NCI-H1436 (cell line): ENCODE results near the gene PRSS57.
"Not testable (repeated sequence)": the region's sequence is repeated elsewhere in the genome, so short reads cannot be mapped to it uniquely, and the experiment has no call there.

ENCODE experiments used
- DNase-seq: peaks from one replicate; lab custom pipeline; 2025; lab: John Stamatoyannopoulos, UW

The PRSS57 gene

GRCh38 chr19:695352-695949 is at the start of gene PRSS57:
Gene PRSS57, minus strand, starts transcription at chr19:695452. Its CDS starts 22 bp downstream, at chr19:695430.
- no peak for DNase-seq

DNA sequence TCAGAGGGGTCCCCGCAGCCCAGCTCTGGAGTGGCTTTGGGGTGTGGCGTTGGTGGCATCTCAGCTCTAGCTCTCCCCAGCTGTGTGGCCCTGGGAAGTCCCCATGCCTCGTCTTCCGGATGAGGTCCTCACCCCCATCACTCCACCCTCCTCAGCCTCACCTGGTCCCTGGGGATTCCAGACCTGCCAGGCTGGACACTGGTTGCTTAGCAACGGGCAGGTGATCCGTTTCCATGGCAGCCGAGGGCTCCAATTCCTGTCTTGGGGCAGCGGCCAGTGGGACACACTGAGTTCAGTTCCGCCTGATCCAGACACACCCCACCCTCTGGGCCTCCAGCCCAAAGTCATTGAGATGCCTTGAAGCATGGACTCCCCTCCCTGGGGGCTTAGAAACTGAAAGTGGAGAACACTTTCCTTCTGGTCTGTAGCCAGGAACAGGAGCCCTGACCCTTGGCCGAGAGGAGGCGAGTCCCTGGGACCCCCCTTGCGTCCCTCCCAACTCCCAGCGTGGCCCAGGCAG is 48.0 kb upstream of the PRSS57 start:
- DNase-seq = no peak

GRCh38 chr19:742540-743075 is 47.4 kb upstream of the PRSS57 start:
- DNase-seq = no peak

GRCh38 chr19:741506-742131 is 46.4 kb upstream of the PRSS57 start:
- no peak for DNase-seq

DNA sequence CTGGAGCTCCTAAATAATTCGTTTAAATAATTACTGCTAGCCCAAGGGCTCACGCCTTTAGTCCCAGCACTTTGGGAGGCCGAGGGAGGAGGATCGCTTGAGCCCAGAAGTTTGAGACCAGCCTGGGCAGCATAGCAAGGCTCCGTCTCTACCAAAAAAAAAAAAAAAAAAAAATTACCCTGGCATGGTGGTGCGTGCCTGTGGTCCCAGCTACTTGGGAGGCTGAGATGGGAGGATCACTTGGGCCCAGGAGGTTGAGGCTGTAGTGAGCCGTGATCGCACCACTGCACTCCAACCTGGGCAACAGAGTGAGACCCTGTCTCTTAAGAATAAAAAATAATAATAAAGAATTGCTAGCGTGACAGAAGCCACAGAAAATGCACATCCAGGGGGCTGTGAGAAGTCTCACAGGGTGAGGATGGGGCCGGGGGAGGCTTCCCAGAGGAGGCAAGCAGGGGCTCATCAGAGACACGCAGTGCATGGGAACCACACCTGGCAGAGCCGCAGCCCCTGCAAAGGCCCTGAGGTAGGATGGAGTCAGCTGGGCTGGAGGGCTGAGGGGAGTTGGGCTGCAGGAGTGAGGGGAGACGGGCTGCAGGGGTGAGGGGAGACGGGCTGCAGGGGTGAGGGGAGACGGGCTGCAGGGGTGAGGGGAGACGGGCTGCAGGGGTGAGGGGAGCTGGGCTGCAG is 45.7 kb upstream of the PRSS57 start:
- DNase-seq = not testable (repeated sequence)

DNA sequence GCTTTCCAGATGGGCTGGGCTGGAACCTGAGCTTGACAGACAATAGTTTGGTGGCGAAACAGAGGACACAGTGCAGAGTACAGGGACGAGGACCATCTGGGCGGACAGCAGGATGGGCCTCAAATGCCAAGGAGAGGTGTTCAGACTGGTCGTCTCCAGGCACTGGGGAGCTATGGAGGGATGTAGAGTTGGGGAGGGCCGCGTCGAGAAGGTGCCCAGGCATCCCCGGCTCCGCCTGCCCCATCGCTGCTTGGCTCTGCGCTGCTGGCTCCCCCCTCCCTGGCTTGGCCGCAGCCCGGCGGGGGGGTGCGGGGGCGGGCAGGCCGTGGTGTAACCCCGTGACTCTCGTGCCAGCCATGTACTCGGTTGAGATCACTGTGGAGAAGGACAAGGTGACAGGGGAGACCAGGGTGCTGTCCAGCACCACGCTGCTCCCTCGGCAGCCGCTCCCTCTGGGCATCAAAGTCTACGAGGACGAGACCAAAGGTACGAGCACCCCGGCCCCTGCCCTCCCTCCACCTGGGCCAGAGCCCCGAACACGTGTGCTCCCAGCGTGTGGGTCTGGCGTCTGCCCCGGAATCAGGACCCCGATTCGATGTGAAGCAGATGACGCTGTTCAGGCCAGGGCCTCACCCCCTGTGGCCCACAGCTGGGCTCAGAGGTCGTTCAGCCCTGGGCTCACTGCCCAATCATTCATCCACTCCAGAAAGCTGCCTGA is 44.9 kb upstream of the PRSS57 start:
- no peak for DNase-seq

DNA sequence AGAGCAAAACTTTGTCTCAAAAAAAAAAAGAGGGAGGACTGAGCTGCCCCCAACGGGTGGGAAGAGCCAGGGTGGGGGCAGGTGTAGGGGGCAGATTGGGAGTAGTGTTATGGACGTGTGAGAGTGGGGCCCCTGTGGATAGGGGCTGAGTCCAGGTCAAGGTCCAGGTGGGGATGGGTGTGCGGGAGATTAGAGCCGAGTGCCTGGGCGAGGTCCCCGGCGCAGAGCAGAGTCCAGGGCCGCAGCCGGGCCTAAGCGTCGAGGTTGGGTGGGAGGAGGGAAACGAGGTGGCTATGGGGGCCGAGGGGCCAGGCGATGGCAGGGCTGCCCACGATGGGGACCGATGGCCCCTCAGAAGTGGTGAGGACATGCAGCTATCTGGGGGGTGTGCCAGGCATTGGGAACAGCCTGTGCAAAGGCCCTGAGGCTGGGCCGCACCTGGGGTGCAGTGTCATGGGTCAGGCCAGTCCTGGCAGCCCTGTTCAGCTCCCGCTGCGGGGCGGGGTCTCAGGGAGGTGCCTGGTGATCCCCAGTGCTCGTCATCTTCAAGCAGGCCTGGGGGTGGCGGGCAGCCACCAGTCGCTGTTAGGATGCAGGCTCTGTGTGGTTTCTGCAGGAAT is 43.4 kb upstream of the PRSS57 start:
- no peak for DNase-seq

DNA sequence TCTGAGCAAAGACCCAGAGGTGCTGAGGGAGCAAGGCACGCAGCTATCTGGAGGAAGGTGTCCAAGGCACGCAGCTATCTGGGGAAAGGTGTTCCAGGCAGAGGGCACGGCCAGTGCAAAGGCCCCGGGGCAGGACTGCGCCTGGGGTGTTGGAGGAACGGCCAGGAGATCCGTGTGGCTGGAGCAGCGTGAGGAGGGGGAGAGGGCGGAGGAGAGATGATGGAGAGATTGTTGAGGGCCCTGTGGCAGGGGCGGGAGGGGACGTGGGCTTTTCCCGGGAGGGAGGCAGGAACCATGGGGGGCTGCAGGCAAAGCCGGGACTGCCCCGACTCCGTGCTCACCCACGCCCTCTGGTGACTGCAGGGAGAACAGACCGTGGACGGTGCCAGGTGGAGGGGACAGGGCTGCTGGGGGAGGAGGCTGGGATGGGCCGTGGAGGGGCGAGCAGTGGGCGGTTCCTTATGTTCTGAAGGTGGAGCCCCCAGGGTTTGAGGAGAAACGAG is 42.4 kb upstream of the PRSS57 start:
- no peak for DNase-seq

DNA sequence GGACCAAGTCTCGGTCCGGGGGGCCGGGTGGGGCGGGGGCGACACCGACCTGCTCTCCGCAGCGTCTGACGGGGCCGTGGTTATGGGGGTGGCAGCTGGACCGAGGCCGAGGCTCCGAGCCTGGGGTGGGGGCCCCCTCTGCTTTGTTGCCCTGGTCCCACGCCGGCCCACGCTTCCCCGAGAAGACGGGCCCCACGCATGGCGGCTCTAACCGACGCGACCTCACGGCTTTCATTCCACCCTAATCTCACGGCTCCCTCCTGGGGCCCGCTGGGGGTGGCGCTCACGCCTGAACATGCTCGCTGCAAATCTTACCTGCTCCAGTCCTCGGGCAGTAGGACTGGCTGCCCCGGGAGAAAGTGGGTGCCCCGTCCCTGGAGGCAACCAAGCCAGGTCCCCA is 40.9 kb upstream of the PRSS57 start:
- DNase-seq = no peak

DNA sequence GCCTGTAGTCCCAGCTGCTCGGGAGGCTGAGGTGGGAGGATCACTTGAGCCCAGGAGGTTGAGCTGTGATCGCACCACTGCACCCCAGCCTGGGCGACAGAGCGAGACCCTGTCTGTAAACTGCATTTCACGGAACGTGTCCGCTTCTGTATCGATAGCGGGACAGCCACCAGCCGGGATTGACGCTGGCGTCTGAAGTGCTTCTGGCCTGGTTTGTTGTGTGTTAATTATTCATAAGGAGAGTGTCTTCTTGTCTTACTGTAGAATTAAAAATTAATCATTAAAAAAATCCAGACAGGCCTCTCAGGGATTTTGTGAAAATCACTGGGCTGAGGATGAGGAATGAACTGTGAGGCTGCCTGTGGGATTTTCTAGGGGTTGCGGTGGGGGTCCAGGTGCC is 39.5 kb upstream of the PRSS57 start:
- no peak for DNase-seq

DNA sequence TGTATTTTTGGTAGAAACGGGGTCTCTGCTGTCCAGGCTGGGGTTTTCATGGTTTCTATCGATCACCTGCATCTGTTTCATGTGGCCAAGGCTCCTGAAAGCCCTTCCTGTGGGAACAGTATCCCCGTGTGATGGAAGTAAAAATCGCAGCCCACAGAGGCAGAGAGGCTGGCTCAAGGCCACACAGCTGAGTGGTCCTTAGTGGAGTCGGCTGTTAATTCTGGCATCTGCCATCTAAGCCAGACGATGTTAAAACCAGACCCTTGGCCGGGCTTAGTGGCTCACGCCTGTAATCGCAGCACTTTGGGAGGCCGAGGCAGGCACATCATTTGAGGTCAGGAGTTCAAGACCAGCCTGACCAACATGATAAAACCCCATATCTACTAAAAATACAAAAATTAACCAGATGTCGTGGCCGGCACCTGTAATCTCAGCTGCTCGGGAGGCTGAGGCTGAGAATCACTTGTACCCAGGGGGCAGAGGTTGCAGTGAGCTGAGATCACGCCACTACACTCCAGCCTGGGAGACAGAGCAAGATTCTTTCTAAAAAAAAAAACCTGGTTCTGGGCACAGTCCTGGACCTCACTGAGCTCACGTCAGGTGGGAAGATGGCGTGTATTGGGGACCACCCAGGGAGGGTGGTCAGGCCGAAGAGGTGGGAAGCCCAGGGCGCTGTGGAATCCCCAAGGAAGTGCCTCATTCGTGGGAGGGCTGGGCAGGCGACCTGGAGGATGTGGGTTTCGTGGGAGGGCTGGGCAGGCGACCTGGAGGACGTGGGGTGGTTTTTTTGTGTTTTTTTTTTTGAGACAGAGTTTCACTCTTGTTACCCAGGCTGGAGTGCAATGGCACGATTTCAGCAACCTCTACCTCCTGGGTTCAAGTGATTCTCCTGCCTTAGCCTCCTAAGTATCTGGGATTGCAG is 37.2 kb upstream of the PRSS57 start:
- DNase-seq = no peak

DNA sequence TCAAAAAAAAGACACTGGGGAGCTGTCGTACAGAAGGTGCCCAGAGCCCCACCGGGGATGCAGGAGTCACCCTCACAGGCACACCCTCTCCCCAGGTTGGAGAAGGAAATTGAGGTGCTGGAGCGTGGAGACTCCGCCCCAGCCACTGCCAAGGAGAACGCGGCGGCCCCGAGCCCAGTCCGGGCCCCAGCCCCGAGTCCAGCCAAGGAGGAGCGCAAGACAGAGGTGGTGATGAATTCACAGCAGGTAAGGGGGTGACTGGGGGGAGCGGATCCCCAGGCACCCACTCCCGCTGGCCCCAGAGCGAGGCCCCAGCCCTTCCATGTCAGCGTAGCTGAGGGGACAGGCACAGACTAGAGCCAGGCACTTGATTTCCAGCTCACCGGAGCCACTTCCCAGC is 35.7 kb upstream of the PRSS57 start:
- DNase-seq = no peak

DNA sequence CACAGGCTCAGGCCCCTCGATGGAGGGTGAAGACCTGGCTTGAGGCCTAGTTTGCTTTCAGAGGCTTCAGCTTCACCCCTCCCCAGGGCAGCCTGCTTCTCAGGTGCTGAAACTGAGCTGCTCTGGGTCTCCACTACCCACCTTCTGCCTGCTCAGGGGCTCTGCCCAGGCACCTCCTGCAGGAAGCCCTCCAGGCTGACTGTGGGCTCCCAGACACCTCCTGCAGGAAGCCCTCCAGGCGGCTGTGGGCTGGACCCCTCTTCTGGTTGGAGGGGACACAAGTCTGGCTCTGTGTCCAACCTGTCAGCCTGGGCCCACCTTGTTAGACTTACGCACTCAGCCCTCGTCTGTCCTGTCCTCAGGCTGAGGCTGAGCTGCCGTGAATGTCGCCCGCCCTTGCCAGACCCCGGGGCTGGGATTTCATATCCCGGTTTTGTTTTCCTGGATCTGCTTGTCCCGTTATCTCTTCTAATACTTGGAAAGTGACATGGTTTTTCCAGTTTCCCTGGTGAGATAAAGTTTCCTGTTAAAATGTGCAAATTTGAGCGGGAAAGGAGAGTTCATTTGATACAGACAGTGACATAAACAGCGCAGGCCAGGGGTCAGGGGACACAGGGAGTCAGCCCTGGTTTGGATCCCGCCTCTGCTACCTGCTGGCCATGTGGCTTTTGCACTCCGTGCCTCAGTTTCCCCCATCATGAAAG is 34.9 kb upstream of the PRSS57 start:
- DNase-seq = no peak

DNA sequence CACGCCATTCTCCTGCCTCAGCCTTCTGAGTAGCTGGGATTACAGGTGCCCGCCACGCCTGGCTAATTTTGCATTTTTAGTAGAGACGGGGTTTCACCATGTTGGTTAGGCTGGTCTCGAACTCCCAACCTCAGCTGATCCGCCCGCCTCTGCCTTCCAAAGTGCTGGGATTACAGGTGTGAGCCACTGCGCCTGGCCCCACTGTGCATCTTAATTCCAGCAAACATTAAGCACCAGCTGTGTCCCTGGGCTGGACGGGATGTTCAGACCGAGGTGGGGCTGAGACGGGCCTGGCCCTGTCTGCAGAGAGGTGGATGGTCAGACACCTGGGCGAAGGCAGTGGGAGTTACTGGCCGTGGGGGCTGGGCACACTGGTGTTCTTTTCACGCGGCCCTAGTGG is 34.3 kb upstream of the PRSS57 start:
- not testable (repeated sequence) for DNase-seq

DNA sequence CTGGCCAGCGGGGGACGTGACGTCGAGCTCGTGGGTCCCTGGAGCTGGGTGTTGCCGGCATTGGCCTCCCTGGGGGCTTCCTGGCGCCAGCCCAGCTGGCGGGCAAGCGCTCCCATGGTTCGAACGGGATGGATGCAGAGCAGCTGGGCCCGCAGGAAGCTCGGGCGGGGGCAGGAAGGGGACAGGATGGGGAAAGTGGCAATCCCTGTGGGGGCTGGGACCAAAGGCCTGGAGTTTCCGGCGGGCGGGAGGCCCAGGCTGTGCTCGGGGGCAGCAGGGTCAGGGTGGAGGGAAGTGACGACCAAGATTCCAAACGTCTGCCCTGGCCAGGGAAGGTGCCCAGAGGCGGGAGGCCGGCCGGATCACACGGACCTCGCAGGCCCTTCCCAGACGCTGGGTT is 32.8 kb upstream of the PRSS57 start:
- DNase-seq = no peak

DNA sequence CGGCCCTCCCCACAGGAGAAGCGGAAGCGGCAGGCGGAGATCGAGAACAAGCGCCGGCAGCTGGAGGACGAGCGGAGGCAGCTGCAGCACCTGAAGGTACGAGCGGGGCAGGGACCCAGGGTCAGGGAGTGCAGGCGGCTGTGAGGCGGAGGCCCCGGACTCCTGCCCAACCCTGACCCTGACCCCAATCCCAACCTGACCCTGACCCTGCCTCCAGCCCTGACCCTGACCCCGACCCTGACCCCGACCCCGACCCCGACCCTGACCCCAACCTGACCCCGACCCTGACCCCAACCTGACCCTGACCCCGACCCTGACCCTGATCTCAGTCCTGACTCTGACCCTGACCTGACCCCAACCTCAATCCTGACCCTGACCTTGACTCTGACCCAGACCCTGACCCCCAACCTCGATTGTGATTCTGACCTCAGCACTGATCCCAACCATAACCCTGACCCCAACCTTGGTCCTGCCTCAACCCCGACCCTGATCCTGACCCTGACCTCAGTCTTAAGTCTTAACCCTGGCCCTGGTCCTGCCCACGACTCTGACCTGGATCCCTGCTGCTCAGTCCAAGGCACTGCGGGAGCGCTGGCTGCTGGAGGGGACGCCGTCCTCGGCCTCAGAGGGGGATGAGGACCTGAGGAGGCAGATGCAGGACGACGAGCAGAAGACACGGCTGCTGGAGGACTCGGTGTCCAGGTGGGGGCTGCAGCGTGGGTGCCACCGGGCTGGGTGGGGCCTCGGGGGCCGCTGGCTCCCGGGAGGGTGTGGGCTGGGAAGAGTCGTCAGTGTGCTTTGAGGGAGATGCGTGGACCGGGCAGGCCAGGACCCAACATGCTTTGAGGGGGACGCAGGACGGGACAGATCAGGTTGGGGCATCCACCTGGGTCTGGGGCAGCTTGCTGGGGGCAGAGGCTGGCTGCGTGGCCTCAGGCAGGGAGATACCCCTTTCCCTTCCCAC is 32.0 kb upstream of the PRSS57 start:
- no peak for DNase-seq

DNA sequence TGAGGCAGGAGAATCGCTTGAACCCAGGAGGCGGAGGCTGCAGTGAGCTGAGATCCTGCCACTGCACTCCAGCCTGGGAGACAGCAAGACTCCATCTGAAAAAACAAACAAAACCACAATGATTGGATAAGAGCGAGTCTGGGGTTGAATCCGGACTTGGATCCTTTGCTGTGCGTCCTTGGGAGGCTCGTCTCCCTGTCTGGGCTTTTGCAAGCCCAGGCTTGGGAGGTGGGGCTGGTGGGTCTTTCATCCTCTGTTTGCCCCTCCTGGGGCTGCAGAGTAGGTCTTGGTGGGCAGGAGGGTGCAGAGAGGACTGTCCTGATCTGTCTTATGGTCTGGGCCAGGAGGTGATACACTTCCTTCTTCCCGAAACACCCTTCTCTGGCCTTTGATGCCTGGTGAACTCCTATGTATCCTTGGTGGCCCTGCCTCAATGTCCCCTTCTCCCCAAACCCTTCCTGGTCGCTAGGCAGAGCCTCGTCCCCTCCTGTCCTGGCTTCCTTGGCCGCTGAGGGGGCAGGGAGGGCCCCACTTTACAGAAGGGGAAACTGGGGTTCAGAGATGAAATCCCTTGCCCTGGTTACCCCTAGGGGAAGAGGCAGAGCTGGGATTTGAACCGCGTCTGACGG is 30.3 kb upstream of the PRSS57 start:
- DNase-seq = no peak

GRCh38 chr19:723714-724113 is 28.5 kb upstream of the PRSS57 start:
- no peak for DNase-seq
